Middle frontal gyrus (tissue), 1 donor: ENCODE data around the gene SCD5.

Experiments used
- DNase-seq: peaks from one replicate; pipeline ENCODE4 v3.0.0-alpha.2; 2015; ENCODE audit warnings: low spot score; ENCODE audit errors: extremely low spot score

The SCD5 gene

DNA sequence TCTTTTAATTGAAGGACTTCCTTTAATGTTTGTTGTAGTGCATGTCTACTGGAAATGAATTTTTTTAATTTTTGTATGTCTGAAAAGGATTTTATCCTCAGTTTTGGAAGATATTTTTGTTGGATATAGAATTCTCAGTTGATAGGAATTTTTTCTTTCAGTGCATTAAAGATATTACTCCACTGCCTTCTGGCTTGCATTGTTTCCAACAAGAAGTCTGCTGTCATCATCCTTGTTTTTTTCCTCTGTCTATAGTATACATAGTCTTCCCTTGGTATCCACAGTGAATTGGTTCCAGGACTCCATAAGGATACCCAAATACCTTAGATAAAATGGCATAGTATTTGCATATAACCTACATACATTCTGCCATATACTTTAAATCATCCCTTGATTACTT is 33.5 kb downstream of the SCD5 start:
- DNase-seq: no peak

DNA sequence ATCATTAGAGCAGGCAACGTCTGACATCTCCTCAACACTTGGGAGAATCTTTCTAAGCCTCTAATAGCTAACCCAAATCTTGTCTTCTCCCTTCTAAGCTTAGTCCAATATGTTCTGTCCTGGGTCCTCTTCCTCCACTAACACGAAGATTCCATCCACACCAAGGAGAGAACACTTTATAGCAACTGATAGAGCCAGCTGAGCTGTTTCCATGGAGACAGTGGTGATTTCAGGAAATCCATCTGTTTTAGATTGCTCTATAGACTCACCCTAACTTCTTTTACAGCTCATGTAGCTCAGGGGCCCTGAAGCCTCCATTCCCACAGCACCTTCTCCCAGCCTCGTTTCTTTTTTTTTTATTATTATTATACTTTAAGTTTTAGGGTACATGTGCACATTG is 37.4 kb downstream of the SCD5 start:
- DNase-seq: no peak

DNA sequence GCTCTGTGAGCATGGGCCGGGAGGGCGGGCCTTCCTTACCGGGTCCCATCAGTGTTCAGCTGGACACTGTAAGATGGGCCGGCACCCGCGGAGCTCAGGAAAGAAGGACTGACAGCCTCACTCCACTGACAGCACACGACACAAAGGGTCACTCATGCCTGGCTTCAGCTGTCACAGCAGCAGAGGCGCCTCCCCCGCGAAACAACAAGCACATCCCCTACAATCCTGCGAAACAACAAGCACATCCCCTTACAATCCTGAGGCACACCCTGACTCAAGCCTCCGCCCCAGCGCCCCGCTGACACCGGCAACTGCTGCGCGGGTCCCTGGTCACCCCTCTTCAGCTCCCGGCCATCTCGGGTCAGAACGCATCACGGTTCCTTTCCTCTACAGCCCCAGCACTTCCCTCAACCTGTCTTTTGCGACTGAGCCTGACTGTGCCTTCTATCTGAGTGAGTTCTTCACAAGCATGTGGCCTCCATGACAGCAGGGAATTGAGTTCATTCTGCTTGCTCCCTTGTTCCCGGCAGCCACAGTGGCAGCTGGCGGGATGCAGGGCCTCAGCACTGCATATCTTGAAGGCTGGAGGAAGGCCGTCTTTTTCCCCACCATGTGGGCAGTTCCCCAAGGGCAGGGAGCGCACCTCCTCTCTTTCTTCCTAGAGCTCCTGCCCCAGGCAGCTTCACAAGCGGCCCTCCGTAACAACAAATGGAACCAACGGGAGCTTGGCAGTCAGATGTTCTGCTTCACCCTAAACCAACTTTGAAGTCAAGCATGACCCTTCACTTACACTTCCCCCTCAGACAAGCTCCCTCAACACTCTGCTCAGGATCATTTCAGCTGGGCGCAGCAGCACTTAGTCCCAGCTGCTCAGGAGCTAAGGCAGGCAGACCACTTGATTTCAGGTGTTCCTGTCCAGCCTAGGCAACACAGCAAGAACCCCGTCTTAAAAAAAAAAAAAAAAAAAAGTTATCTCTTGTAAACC is 39.6 kb downstream of the SCD5 start:
- DNase-seq: no peak

DNA sequence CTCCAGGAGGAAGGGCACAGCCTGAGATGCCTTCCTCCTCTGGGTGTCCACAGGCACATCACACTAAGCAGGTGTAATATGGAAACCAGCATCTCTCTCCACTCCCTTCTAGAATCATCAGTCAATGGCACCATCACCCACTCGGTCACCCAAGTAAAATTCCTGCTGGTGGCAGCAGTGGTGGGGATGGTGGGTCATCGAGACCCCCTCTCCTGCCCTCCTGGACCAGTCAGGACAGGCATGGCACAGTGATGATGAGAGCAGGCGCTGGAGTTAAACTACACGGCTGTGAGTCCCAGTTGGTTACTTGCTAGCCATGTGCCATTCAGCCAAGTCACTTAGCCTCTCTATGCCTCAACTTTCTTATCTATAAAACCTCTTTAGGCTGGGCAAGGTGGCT is 42.5 kb downstream of the SCD5 start:
- no peak for DNase-seq

DNA sequence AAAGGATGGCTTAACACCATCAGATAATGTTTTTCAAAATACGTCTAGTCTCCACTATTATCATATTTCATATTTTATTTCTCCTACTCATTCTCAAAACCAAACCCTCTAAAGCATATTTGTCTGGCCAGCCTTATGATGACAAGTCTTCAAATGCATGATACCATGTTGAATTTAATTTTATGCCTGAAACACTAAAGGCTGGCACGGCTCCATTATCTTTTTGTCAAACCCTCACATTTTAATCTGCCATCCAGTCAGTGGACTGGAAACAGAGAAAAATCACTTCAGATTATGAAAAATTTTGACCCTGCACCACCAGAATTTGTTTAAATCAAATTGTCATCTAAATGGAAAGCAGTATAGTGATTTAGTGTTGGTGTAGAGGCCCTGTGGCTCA is 42.9 kb downstream of the SCD5 start:
- DNase-seq: no peak

DNA sequence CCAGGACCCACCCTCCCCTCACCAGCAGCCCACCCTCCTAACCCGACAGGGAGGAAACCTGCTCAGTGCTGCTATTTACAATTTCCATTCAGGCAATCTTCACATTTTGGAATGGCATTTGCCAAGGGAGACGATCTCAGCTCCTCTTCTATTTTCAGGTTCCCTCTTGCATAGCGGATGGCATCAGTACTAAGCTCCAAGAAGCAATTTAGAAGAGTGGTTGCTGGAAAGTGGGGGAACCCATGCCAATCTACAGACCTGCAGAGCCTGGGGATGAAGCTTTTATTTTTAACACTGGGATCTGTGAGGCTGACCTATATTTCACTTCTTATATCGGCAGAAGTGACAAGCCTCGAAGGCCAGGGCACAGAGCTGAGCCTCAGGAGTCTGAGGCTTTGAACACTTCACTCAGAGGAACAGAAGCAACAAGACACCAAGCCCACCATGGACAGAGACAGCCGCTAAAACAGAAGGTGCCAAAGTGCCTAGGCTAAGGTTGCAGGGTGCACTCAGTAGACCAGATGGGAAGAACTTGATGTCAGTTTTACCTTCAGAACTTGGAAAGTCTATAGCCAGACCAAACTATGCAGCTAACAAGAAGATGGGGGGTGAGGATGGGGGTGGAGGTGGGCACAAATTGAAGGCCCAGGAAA is 44.0 kb downstream of the SCD5 start:
- no peak for DNase-seq

DNA sequence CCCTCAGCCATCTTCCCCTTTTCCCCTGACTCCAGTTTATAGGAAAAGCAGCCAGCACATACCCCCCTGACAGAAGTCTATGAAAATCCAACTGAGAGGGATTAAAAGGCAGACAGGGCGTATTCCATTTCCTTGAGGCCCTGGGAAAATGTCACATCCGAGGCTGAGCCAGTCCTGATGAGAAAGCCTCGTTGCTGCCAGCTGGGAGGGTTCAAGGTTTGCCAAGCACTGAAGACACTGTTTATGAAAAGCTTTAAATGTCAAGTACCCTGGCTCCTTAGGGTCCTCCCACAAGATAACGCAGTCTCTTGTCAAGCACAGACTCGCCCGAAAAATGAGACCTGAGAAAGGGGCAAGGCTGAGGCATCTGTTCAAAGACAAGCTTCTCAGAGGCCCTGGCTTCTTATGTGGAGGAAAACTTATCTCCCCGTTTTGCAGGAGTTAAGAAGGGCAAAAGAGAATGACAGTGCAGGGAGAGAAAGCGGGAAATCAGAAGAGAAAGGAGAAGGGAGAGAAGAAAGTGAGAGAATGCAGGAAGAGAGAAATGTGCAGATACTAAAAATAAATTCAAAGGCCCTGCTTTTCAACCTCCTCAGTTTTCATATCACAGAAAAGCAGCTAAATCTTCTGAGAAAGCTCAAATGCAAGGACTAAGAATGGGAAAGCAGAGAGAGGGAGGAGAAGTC is 44.7 kb downstream of the SCD5 start:
- no peak for DNase-seq

DNA sequence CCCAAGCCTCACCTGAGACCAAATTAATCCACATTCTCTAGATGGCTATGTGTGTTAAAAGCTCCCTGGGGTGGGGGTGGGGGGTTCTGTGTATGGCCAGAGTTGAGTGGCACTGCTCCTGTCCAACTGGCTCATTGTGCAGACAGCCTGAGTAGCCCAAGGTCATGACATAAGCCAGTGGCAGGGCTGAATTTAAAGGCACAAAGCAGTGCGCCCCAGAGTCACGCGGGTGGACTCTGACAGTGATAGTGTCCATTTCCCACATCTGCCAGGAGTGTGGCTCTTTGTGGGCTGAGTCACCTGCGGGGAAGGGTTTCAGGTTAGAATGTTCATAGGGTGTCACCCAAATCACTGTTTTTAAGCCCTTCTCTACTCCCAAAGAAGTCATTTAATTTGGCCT is 45.4 kb downstream of the SCD5 start:
- DNase-seq: no peak

DNA sequence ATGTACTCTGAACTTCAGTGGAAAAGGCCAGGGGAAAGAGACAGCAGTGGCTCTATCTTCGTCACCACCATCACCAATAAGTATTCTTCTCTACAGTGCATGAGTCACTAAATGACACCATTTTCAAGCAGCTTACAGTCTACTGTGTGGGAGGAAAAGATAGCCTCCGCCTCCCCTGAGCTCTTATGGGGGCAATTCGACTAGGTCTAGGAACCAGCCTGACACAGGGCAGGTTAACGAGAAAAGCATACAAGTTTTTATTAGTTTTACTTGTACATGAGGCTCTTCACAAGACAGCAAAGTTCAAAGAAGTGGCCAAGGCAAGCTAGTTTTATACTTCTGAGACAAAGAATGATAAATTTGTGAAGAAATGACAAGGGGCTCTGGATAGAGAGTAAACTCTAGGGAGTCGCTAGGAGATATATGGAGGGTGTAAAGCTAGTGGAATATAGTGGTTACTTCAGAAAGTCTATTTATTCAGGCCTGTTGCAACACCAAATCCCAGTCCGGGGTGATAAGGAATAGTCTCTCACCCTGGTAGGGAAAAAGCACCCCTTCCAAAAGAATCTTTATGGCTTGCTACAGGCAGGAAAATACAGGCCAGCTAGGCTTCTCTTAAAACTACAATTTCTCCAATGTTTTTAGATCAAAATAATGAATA is 49.7 kb downstream of the SCD5 start:
- DNase-seq: no peak

DNA sequence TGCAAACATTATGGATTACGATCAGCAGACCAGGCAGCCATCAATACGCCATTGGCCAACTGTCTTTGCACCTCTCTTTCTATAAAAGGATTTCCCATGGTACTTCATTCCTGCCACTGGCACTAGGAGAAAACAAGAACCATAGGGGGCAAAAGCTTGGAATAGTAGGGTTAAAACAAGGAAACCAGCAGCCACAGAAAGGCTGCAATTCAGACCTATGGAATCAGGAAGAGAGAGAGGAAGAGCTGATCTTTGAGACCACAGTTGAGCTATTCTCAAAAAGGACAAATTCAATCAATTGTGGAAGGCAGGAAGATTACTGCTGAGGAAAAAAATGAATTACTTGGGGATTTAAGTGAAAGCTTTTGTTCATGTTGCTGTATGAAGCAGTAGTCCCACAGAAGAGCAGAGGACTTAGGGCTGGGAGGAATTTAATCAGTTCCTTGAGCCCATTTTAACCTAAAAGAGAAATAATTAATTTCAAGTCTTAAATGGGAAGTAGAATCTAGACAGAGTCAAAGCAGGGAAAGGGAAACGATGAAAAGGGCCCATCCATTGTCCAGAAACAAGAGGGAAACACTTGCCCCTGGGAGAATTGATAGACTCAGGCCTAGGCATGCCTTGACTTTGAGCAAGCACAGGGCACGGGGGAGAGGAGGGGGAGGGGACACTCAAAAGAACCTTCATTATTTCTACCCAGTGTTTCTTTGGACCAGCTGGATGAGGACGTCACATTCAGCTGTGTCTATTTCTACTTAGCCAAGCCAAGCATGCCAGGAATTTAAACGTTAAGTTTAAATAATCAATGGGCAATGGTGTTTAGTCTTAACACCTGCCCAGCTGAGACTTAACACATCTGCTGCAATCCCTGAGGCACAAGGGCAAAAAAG is 50.7 kb downstream of the SCD5 start:
- no peak for DNase-seq

DNA sequence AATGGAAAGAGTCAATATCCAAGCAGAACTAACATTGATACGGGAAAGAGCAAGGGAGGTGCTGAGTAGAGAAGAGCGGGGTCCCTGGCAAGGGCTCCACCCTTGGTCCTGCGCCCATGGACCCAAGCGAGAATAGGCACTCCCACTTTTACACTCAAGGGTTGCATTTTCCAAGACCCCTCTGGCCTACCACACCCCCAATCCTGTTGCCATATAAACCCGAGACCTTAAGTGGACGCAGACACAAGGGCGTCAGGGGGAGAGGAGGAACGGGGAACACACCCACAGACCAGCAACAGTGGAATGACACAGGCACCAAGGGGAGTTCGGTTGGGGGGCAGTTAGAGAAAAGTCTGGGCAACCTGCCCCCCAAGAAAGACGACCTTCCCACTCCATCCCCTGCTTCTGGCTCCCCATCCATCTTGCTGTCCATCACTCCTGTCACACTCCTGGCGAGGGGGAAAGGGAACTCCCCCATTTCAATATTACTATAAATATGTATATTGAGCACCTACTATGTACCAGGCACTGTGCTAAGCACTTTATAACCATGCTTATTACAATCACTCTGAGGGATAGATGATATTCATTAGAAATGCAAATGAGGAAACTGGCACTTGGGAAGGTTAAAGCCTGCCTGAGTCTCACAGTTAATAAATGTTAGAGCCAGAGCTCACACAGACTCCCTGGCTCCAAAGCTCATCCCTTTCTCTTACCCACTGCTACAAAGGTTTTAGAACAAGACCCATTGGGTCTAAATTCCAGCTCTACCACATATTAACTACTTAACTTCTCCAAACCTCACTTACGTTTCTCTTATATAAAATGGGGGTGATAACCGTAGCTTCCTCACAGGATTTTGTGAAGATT is 51.7 kb downstream of the SCD5 start:
- DNase-seq: no peak

DNA sequence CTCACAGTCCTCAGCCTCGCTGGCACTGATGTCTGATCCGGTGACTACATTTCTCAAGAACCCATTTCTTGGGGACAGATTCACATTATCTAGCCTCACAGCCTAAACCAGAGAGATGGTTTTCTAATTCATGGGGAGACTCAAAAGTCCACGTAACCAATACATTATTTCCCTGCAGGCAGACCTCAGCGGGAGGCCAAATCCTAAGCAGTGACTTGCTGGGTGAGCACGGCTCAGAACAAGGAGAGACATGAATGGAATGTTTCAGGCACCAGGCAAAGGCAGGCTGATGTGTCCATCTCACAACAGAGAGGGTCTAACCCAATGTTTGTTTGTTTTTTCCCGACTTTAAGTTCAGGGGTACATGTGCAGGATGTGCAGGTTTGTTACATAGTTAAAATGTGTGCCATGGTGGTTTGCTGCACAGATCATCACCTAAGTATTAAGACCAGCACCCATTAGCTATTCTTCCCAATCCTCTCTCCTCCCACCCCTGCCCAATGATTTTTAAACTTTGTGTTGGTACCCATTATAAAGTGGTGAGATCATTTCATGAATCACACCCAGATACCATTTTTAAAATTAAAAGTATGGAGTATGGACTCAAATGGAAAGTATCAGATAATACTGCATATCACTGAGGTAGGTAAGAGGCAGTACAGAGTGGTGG is 53.3 kb downstream of the SCD5 start:
- DNase-seq: no peak

DNA sequence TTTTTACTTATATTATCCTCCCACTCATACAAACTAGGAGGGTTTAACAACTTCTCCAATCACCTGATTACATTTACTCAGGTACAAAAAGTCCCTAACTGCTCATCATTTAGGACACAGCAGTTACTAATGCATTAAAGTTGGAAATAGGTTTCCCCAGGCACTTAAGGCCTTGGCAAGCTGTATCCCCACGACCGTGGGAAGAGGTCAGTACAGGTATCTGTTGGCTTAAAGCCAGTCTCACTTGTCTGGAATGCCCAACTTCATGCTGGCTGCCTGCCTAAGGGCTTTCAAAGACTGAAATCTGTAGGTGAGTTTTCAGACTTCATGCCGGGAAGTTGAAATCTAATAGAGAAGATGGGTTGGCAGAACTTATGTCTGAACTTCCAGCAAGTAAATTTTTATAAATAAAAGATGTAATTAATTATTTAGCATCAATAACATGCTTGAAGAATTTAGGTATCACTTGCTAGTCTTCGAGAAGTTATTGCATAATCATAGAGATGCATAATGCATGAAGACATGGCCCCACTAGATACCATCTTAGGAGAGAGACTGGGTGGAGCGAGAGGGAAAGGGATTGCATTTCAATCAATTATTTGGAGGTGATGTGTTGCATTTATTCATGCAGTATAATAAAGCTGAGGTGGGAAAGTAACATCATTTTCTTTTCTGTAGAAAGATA is 54.2 kb downstream of the SCD5 start:
- no peak for DNase-seq

DNA sequence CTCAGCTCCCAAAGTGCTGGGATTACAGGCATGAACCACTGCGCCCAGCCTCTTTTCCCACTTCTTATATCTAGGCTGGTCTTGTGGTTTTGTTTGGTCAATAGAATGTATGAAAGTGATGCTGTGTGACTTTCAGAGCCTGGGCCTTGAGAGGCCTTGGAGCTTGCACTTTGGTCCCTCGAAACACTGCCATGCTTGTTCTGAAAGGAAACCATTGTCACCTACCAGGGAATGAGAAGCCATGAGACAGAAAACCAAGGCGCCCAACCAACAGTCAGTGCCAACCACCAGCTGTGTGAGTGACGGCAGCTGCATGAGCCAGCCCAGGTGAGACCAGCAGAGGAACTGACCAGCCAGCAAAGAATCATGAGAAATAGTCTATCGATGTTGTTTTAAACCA is 57.4 kb downstream of the SCD5 start:
- DNase-seq: no peak

DNA sequence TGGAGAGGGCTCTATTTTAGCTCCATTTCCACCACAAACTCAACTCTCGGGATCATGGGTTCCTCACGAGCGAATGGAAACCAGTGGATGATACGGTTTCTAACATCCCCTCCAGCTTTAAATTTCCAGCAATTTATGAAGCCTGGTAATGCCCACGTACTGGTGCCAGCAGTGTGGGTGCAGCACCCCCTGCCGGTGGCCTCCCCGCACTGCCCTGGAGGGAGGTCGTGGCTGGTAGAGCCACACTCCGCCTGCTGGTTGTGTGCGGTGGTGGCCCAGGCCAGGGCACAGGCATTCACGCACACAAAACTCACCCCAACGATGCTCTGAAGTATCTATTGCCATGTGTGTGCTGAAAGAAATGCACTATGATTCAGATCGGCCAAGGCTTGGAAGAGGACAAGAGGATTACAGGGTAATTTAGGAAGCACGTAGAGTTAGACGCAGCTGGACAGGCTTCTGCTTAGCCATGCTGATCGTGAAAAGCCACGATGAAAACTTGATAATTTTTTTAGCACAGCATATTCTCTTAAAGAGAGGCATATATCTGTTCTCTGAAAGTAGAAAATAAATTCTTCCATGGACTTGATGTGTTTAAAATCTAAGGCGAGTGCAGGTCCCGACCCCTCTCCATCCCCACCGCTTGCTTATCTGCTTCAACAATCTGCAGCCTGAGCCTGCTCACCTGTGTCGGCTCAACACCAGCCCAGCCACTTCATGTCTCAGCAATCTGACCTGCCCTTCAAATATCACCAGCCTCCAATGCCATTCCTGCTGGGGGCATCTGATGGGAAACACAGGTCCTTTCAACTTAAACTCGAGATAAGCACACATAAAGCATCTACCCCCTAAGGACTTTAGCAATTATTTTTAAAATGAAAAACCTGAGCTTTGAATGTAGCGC is 59.1 kb downstream of the SCD5 start:
- DNase-seq: no peak

DNA sequence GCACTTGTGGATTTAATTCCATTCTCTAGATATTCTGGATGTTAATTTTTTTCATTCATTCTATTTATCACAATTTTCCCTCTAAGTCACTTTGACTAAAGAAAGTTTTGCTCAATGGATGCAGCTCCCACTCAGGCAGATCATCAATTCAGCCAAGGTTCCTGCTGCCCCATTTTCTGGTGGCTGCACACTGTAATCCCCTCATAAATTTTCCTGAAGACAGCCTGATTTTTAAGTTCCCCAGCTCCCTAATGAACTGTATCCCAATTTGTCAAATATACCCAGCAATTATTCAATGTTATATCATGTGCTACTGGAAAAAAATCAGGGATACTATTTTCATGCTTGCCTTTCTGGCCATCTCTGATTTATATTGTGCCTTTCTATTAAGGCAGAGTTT is 61.2 kb downstream of the SCD5 start:
- no peak for DNase-seq

DNA sequence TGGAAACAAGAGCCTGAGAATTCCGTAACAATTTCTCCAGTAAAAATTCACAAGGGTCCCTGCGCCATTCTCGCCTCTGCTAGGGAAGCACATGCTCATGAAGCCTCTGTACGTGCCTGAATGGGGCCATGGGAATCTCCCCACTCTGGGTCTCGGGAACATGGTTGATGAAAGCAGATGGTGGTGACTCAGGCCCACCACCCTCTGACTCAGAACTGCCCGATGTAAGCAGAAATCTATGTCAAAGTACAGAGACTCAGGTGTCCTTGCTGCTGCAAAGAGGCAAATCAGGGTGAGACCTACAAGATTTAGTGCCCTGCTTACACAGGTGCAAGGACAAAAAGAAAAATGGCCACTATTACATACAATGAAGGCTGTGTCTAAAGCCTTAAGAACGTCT is 65.0 kb downstream of the SCD5 start:
- no peak for DNase-seq

DNA sequence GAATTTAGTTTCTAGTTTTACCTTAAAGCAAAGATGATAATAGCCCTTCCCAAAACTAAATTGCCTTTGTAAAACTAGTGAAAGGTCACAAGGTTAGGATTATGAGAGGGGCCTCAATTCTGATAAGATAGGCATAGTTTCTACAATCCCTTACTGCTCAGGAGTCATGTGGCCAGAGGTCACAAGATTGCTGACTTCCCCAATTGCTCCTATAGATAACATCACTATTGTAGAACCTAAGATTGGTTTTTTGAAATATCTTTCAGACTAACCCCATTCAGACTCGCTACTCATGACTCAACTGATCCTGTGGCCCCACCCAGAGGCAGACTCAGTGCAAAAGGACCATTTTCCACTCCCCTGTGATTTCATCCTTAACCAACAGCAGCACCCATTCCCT is 70.3 kb downstream of the SCD5 start:
- DNase-seq: no peak
